Right atrium auricular region (tissue), 2 donors: ENCODE data around the gene NGB. TPM values are rescaled to one million over a fixed set of nuclear protein-coding genes. Genes with fewer than 3 reads are reported as not detected.

ENCODE experiments used
- DNase-seq: peaks from one replicate; pipeline ENCODE4 v3.0.0-alpha.2; 2019; ENCODE audit warnings: low spot score
- H3K27ac ChIP-seq, 2 donors: fragments of 200-600 bp; sonication (generic); 1 replicate in 1 of 2; 2 replicates in 1 of 2; pipeline ENCODE4 v1.5.1; 2016 to 2019
- H3K27me3 ChIP-seq, 2 donors: fragments of 200-600 bp; sonication (generic); one replicate each; pipeline versions ENCODE4 v1.5.1 to v1.6.0; 2017 to 2019
- H3K36me3 ChIP-seq: fragments of 200-600 bp; sonication (generic); one replicate; pipeline ENCODE4 v1.5.1; 2016
- H3K4me1 ChIP-seq, 2 donors: fragments of 200-600 bp; sonication (generic); one replicate each; pipeline versions ENCODE4 v1.5.1 to v1.6.0; 2017 to 2019
- H3K4me3 ChIP-seq, 2 donors: fragments of 200-600 bp; sonication (generic); 1 replicate in 1 of 2; 2 replicates in 1 of 2; pipeline ENCODE4 v1.5.1; 2017 to 2019; ENCODE audit warnings: mild to moderate bottlenecking in 1 of 2, moderate library complexity in 1 of 2
- H3K9me3 ChIP-seq, 2 donors: fragments of 200-600 bp; sonication (generic); one replicate each; pipeline ENCODE4 v1.5.1; 2019
- CTCF ChIP-seq, 2 donors: fragments of 200-600 bp; sonication (generic); IDR thresholded peaks; one replicate each; pipeline ENCODE4 v1.5.1; 2019; ENCODE audit warnings: antibody characterized with exemption in 2 of 2
- total RNA-seq, 2 donors: library from RNA; depleted of rRNA; stranded (reverse); fragments of >200 nt; gene quantifications; one replicate each; pipeline ENCODE4 v1.1.0, GENCODE V29; 2016

The NGB gene
- total RNA-seq, 2 donors from 2014 or later, result not detected

GRCh38 chr14:77260631-77261030, 10.4 kb downstream of the NGB start:
- H3K27me3 ChIP-seq, result no peaks in the 10 kb centered on the region
- no peaks in the 10 kb centered on the region for H3K9me3 ChIP-seq
- H3K4me1 ChIP-seq, result no peaks in the 10 kb centered on the region
- TF ChIP-seq CTCF (IDR thresholded peaks at IDR 0.05), result no peak
- H3K36me3 ChIP-seq, result no peaks in the 10 kb centered on the region
- no peak overlapping the region for H3K27ac ChIP-seq
- H3K4me3 ChIP-seq, result no peak overlapping the region
- no peak for DNase-seq

DNA sequence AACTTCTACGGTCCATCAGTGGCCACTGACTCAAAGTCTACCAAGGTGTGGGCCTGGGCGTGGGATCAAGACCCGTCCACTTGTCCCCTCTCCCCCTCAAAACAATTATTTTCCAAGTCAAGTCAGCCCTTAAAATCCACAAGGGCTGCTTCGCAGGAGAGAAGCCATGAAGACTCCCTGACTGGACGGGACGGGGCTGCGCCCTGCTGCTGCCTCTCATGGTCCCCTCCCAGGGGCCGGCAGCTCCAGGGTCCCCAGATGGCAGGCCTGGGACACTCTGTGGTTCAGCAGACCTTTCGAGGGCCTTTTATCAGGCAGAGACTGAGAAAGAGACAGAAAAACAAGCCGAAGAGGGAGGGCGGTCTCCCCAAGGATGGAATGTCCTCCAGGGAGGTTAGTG, 10.8 kb downstream of the NGB start:
- Histone ChIP-seq H3K9me3 (no peaks in the 10 kb centered on the region), H3K36me3 (no peaks in the 10 kb centered on the region), H3K27ac (no peak overlapping the region), H3K27me3 (no peaks in the 10 kb centered on the region), H3K4me1 (no peaks in the 10 kb centered on the region), H3K4me3 (no peak overlapping the region)
- TF ChIP-seq CTCF (IDR thresholded peaks at IDR 0.05), result no peak
- no peak for DNase-seq

DNA sequence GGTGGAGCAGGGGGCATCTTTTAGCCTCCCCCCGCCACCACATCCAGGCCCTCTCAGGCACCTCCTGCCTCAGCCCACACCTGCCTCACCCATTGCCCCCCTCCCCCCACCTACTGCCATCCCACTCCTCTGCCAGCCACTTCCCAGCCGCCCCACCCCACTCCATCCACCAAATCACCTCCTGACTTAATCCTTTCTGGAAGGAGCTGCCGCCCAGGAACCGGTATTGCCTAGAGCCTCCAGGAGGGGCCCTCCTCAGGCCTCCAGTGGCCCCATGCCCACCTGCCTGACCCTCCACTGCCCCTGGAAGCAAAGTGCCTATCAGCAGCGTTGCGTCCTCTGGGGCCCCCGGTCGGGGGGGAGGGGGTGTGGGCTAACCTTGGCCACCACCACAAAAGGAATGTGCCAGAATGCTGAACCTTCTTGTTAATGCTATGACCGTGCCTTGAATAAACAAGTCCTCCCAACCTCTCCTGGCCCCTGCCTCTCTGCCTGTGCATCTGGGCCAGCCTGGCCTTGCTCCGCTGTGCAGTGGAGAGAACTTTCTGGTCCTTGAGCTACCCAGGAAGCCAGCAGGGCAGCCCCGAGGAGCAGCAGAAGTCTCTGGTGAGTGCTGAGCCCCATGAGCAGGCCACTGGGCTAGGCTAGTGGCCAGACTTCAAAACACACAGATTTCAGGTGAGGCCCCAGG, 11.8 kb downstream of the NGB start:
- DNase-seq, result no peak
- Histone ChIP-seq H3K27ac (no peak overlapping the region), H3K4me1 (no peaks in the 10 kb centered on the region), H3K4me3 (no peak overlapping the region), H3K27me3 (no peaks in the 10 kb centered on the region), H3K9me3 (no peaks in the 10 kb centered on the region), H3K36me3 (no peaks in the 10 kb centered on the region)
- no peak for TF ChIP-seq CTCF (IDR thresholded peaks at IDR 0.05)

DNA sequence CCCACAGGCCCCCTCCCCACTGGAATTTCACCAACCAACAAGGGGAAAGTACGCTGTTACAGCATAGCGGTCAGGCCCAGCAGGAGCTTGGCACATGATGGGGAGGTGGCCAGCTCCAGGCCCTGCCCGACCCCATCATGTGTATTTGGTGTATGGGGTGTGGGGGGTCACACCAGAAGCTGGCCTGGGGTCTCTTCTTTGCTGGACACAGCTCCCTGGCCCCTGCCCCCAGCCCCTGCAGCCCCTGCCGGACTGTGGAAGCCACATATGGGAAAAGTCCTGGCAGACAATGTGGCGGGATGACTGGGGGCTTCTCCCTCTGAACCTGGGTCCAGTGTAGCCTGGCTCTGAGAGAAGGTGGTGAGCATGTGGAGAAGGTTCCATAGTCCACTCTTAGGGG, 12.4 kb downstream of the NGB start:
- Histone ChIP-seq H3K27me3 (no peaks in the 10 kb centered on the region), H3K27ac (no peak overlapping the region), H3K4me1 (no peaks in the 10 kb centered on the region), H3K36me3 (no peaks in the 10 kb centered on the region), H3K4me3 (no peak overlapping the region), H3K9me3 (no peaks in the 10 kb centered on the region)
- TF ChIP-seq CTCF (IDR thresholded peaks at IDR 0.05), result no peak
- no peak for DNase-seq

GRCh38 chr14:77257700-77258099, 13.3 kb downstream of the NGB start:
- no peaks in the 10 kb centered on the region for H3K27me3 ChIP-seq
- no peaks in the 10 kb centered on the region for H3K36me3 ChIP-seq
- no peaks in the 10 kb centered on the region for H3K4me1 ChIP-seq
- no peaks in the 10 kb centered on the region for H3K9me3 ChIP-seq
- no peak overlapping the region for H3K4me3 ChIP-seq
- TF ChIP-seq CTCF (IDR thresholded peaks at IDR 0.05), result no peak
- DNase-seq, result no peak
- H3K27ac ChIP-seq, result no peak overlapping the region

DNA sequence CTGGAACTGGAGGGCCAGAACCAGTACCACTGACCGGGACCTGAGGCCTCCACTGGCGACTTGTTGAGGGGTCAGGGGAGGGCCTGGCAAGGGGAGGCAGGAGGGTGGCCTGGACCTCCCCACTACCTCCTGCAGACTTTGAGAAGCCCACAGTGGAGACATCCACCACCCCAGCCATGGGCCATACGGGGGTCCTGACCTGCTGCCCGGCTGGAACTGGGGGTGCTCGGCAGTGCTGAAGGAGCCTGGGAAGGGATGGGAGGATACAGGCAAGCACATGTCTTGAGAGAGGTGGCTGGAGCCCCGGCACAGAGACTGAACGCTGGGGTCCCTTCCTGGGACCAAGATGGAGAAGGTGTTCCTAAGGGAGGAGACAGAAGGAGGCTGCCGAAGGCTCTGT, 14.3 kb downstream of the NGB start:
- TF ChIP-seq CTCF (IDR thresholded peaks at IDR 0.05), result no peak
- Histone ChIP-seq H3K27me3 (no peaks in the 10 kb centered on the region), H3K9me3 (no peaks in the 10 kb centered on the region), H3K4me3 (no peak overlapping the region), H3K36me3 (no peaks in the 10 kb centered on the region), H3K4me1 (no peaks in the 10 kb centered on the region), H3K27ac (no peak overlapping the region)
- no peak for DNase-seq
